ENCODE results near the gene DCN.

DCN gene

DNA sequence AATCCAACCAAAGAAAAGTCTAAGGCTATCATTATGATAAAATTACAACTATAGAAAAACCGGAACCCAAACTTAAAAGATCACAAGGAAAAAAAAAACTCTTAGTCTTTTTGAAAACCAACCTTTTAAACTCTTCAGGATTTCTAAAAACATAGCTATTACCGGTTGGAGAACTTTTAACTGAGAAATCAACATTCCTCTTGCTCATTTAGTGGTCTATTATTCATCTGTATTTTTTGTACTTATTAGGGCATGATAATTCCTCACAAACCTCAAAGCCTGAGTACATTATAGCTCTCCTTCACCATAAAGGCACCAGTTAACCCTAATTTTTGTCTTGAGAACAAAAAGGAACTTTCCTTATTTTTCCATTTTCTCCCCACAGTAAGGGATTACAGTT lies 81.7 kb downstream of the DCN start:
- no peak for DNase-seq (ENCODE audit: low read depth in 2 of 2)

- no peak for DNase-seq (ENCODE audit: low read depth in 2 of 2)
Observed at GRCh38 chr12:91099836-91100235, 82.8 kb downstream of the DCN start.

- DNase-seq (ENCODE audit: low read depth in 2 of 2), result no peak
Observed at GRCh38 chr12:91099341-91099740, 83.3 kb downstream of the DCN start.

- DNase-seq (ENCODE audit: low read depth in 2 of 2), result no peak
Observed at GRCh38 chr12:91098941-91099340, 83.7 kb downstream of the DCN start.

DNA sequence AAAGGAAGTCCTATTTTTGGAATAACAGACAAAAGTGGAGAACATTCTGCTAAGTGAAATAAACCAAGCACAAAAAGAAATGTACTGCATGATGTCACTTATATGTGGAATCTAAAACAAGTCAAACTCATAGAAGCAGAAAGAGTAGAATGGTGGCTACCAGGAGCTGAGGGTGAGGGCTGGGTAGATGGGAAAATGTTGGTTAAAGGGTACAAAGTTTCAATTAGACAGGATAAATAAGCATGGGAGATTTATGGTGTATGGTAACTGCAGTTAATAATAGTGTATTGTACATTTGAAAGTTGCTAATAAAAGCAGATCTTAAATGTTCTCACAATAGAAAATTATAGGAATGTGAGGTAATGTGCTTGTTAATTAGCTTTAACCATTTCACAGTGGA lies 84.2 kb downstream of the DCN start:
- no peak for DNase-seq (ENCODE audit: low read depth in 2 of 2)

- no peak for DNase-seq (ENCODE audit: low read depth in 2 of 2)
Observed at GRCh38 chr12:91094957-91095356, 87.7 kb downstream of the DCN start.

DNA sequence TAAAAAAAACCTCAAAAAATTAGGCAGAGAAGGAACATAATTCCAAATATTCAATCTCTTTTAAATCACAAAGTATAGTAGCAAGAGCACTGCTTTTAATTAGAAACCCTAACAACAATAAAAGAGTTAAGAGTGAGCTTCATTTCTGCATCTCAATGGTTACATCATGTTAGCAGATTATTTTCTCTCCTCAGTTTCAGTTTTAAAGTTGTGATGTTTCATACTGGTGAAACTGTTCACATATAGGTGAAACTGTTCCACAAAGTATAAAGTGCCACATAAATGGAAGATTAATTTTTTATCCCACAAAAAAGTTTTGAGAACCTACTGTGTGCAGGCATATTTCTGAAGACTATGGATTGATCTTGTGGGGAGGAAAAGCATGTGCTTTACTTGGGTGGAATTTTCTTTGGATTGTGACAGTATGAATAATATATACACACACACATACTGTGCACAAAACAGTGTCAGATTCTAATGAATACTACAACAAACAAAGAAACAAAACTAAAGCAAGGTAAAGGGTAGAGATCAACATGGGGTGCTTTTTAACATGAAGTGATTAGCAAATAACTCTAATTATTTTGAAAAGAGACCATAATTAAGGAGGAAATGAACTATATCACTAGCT lies 88.5 kb downstream of the DCN start:
- DNase-seq (ENCODE audit: low read depth in 2 of 2), result no peak

GRCh38 chr12:91093341-91093740 lies 89.3 kb downstream of the DCN start:
- DNase-seq (ENCODE audit: low read depth in 2 of 2), result no peak

DNA sequence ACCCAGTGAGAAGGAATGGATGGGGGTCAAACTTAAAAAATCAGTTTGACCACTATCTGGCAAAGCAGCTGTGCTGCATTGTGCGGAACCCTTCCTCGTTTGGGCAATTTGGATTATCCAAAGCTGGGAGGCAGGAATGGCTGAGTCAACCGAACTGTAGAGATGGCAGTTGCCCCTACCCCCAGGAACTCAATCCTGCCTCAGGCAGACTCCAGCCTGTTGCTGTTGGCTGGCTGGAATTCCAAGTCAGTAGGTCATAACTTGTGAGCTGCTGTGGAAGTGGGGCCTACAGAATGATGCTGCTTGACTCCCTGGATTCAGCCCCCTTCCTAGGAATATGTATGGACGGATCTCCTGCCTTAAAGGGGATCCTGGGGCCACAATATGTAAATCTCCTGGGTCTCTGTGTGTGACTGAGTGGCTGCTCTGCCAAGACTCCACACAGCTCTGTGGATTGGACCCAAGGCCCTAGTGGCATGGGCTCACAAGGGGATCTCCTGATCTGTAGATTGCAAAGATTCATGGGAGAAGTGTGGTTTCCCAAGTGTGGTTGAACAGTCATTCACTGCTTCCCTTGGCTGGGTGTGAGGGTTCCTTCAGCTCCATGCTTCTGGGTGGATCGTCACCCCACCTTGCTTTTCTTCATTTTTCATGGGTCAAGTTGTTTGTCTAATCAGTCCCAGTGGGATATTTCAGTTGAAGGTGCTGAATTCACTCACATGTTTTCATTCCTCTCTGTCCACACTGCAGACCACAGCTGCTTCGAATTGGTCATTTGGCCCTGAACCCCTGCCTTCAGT lies 90.5 kb downstream of the DCN start:
- DNase-seq (ENCODE audit: low read depth in 2 of 2), result no peak
